B cell (primary cell): ENCODE results near the gene ADM5. TPM values are rescaled to one million over a fixed set of nuclear protein-coding genes. Genes with fewer than 3 reads are reported as not detected.

ENCODE experiments used
- ATAC-seq: fragments of 200-7000 bp; cut with Tn5 transposase; one replicate; pipeline ENCODE4 v1.10.0; 2021; ENCODE audit warnings: low read depth, mild to moderate bottlenecking, moderate number of reproducible peaks, moderate library complexity
- CTCF ChIA-PET: fragments of 350-600 bp; sonication (Branson Sonifier 250); formaldehyde crosslinking; loops from one replicate; lab custom pipeline; 2021; ENCODE audit warnings: antibody characterized with exemption, inconsistent platforms; lab: Charles Lee
- POLR2A ChIA-PET: fragments of 350-600 bp; sonication (Branson Sonifier 250); formaldehyde crosslinking; loops from one replicate; lab custom pipeline; 2021; ENCODE audit warnings: antibody characterized with exemption; lab: Charles Lee
- DNase-seq: peaks from one replicate; pipeline ENCODE4 v3.0.0; 2013
- H2AFZ ChIP-seq: 2 replicates; pipeline ENCODE4 v1.6.1; 2012; ENCODE audit warnings: mild to moderate bottlenecking, low read depth, low read length; ENCODE audit not compliant: insufficient read depth, poor library complexity, severe bottlenecking
- H3K27ac ChIP-seq, 2 donors: 1 replicate in 1 of 2; 2 replicates in 1 of 2; pipeline ENCODE4 v1.5.1; 2012 to 2013; ENCODE audit warnings: low read length in 2 of 2, mild to moderate bottlenecking in 2 of 2, moderate library complexity in 1 of 2
- H3K27me3 ChIP-seq, 4 experiments: fragments of 200-600 bp in 1 of 4; sonication (generic) in 1 of 4; replicated peaks in 1 of 4; 1 replicate in 2 of 4; 2 replicates in 2 of 4; pipeline versions ENCODE4 v1.6.1 to v1.7.0; 2013 to 2016; ENCODE audit warnings: low read length in 3 of 4, mild to moderate bottlenecking in 2 of 4, mixed read lengths in 1 of 4, moderate library complexity in 1 of 4; ENCODE audit not compliant: insufficient read depth in 4 of 4, control insufficient read depth in 3 of 4; ENCODE audit errors: control extremely low read depth in 1 of 4
- H3K36me3 ChIP-seq, 2 experiments: replicated peaks in 1 of 2; 1 replicate in 1 of 2; 2 replicates in 1 of 2; pipeline versions ENCODE4 v1.6.1 to v1.7.1; 2013; ENCODE audit warnings: low read length in 1 of 2; ENCODE audit not compliant: insufficient read depth in 2 of 2, control insufficient read depth in 1 of 2; ENCODE audit errors: control extremely low read depth in 1 of 2, extremely low read depth in 1 of 2
- H3K4me1 ChIP-seq, 2 donors: fragments of 200-600 bp in 1 of 2; sonication (generic) in 1 of 2; 1 replicate in 1 of 2; 2 replicates in 1 of 2; pipeline versions ENCODE4 v1.5.1 to v1.6.1; 2013 to 2017; ENCODE audit warnings: low read length in 2 of 2; ENCODE audit not compliant: control insufficient read depth in 2 of 2, insufficient read depth in 2 of 2
- H3K4me2 ChIP-seq: replicated peaks from 2 replicates; pipeline ENCODE3; 2012; ENCODE audit warnings: mild to moderate bottlenecking, low read depth, low read length; ENCODE audit not compliant: poor library complexity, severe bottlenecking
- H3K4me3 ChIP-seq, 5 experiments: fragments of 200-600 bp in 1 of 5; sonication (generic) in 1 of 5; 1 replicate in 3 of 5; 2 replicates in 2 of 5; pipeline versions ENCODE4 v1.5.1 to v1.7.0; 2011 to 2016; ENCODE audit warnings: low read length in 4 of 5, mild to moderate bottlenecking in 4 of 5, low read depth in 2 of 5, control low read depth in 1 of 5, moderate library complexity in 1 of 5; ENCODE audit not compliant: insufficient read depth in 1 of 5; ENCODE audit errors: control extremely low read depth in 1 of 5, extremely low read depth in 1 of 5
- H3K79me2 ChIP-seq: fragments of 200-600 bp; sonication (generic); one replicate; pipeline ENCODE4 v1.6.0; 2016; ENCODE audit warnings: low read length; ENCODE audit not compliant: control insufficient read depth, insufficient read depth
- H3K9ac ChIP-seq: fragments of 200-600 bp; sonication (generic); 2 replicates; pipeline ENCODE4 v1.6.1; 2017; ENCODE audit warnings: mild to moderate bottlenecking, low read length, moderate library complexity
- H3K9me3 ChIP-seq, 3 donors: one replicate each; pipeline versions ENCODE4 v1.6.1 to v1.7.1; 2013; ENCODE audit warnings: low read length in 2 of 3; ENCODE audit not compliant: control insufficient read depth in 2 of 3, insufficient read depth in 1 of 3; ENCODE audit errors: control extremely low read depth in 1 of 3
- H4K20me1 ChIP-seq: 2 replicates; pipeline ENCODE4 v1.6.0; 2012; ENCODE audit warnings: mild to moderate bottlenecking, low read length; ENCODE audit not compliant: insufficient read depth, control insufficient read depth, poor library complexity, severe bottlenecking
- H3K27ac Mint-ChIP-seq: one replicate; pipeline ENCODE4 v1.8.0; 2021; ENCODE audit warnings: mixed read lengths
- H3K27me3 Mint-ChIP-seq: one replicate; pipeline ENCODE4 v1.8.0; 2021; ENCODE audit warnings: mixed read lengths
- H3K4me1 Mint-ChIP-seq: one replicate; pipeline ENCODE4 v1.8.0; 2021; ENCODE audit warnings: mixed read lengths
- H3K4me3 Mint-ChIP-seq: one replicate; pipeline ENCODE4 v1.8.0; 2021; ENCODE audit warnings: mixed read lengths
- H3K9me3 Mint-ChIP-seq: one replicate; pipeline ENCODE4 v1.8.0; 2022; ENCODE audit warnings: mixed read lengths; ENCODE audit not compliant: insufficient read depth
- CTCF ChIP-seq: fragments of 200-600 bp; IDR thresholded peaks from one replicate; pipeline ENCODE4 v1.8.0; 2022; ENCODE audit warnings: antibody characterized with exemption, mild to moderate bottlenecking
- EZH2 ChIP-seq: IDR thresholded peaks from 2 replicates; pipeline ENCODE4 v1.6.1; 2012; ENCODE audit warnings: borderline replicate concordance, low read depth, mild to moderate bottlenecking, moderate library complexity, low read length; ENCODE audit not compliant: insufficient read depth, poor library complexity, severe bottlenecking
- WGBS: methylation state at CpG from one replicate; pipeline ENCODE4 v1.1.5; 2013; ENCODE audit warnings: missing lambda C conversion rate; ENCODE audit not compliant: insufficient coverage; 5-methylcytosine and 5-hydroxymethylcytosine counted together
- intact Hi-C: fragments of 100-400 bp; cut with micrococcal nuclease; formaldehyde crosslinking; loops from one replicate; pipeline ENCODE4 v1.10.0; 2022
- polyA plus RNA-seq: library from polyadenylated mRNA; depleted of rRNA; stranded (reverse); fragments of >200 nt; gene quantifications from 2 replicates; pipeline ENCODE4 v1.2.3, GENCODE V29; 2012
- total RNA-seq, 2 donors: library from RNA; stranded (reverse); fragments of 120-200 nt in 1 of 2; gene quantifications; 1 replicate in 1 of 2; 2 replicates in 1 of 2; pipeline versions ENCODE4 v1.2.3 to v1.2.4, GENCODE V29; 2013 to 2022

Gene ADM5
- total and polyA plus RNA-seq, 2 donors (not counting 1 experiment from before 2014, with no cell fraction given): 5.6 to 8.4 TPM

GRCh38 chr19:49712397-49712859 lies 23.0 kb downstream of the ADM5 start:
- Mint-ChIP-seq H3K4me1 (peaks cover 4% of the 10 kb centered on the region), H3K27ac (no peak overlapping the region), H3K4me3 (no peak overlapping the region), H3K27me3 (peaks cover 4% of the 10 kb centered on the region), H3K9me3 (no peaks in the 10 kb centered on the region)
- Histone ChIP-seq H3K4me1 (peaks cover 2 to 5% of the 10 kb centered on the region in 2 donors), H3K9ac (no peak overlapping the region), H3K36me3 (no peaks in the 10 kb centered on the region), H3K27ac (no peak overlapping the region), H3K79me2 (no peaks in the 10 kb centered on the region), H3K4me3 (no peak overlapping the region), H3K9me3 (peaks cover 0 to 3% (median 0%) of the 10 kb centered on the region in 3 donors), H2AFZ (no peak overlapping the region), H3K4me2 (no peak overlapping the region), H3K27me3 (no peaks in the 10 kb centered on the region), H4K20me1 (no peaks in the 10 kb centered on the region)
- ATAC-seq (no peak), DNase-seq (no peak)
- TF ChIP-seq CTCF (no peak), EZH2 (no peak)
- 76% methylated on average over 17 of the region's 20 CpGs for WGBS
- CTCF ChIA-PET: no interaction called here
- intact Hi-C loops: no loop called here
- POLR2A ChIA-PET: interaction anchor here (0.6 kb wide), 1 partner anchor 12 kb away, joined by 3 read pairs; no protein-coding TSS in a partner anchor

- CTCF ChIA-PET: interaction anchor here (0.5 kb wide), 1 partner anchor 52 kb away, joined by 3 read pairs; no protein-coding TSS in a partner anchor
- H2AFZ ChIP-seq: no peak overlapping the region
These were observed 23.9 kb downstream of the ADM5 start for GRCh38 chr19:49713236-49713845.

More at GRCh38 chr19:49713236-49713845, 23.9 kb downstream of the ADM5 start:
- Mint-ChIP-seq H3K4me1 (peaks cover 8% of the 10 kb centered on the region), H3K9me3 (no peaks in the 10 kb centered on the region), H3K27ac (no peak overlapping the region), H3K4me3 (no peak overlapping the region), H3K27me3 (peaks cover 4% of the 10 kb centered on the region)
- DNase-seq: no peak
- intact Hi-C loops: no loop called here
- Histone ChIP-seq H3K27ac (no peak overlapping the region), H3K4me3 (no peak overlapping the region), H3K36me3 (no peaks in the 10 kb centered on the region), H4K20me1 (no peaks in the 10 kb centered on the region), H3K27me3 (no peaks in the 10 kb centered on the region), H3K79me2 (no peaks in the 10 kb centered on the region), H3K9ac (no peak overlapping the region), H3K4me2 (no peak overlapping the region), H3K4me1 (peaks cover 4 to 11% of the 10 kb centered on the region in 2 donors), H3K9me3 (peaks cover 0 to 8% (median 0%) of the 10 kb centered on the region in 3 donors)
- no peak for TF ChIP-seq CTCF
- TF ChIP-seq EZH2: no peak
- POLR2A ChIA-PET: interaction anchor here (0.6 kb wide), 1 partner anchor 13 kb away, joined by 3 read pairs; no protein-coding TSS in a partner anchor
- WGBS: 100% methylated on average over 6 of the region's 8 CpGs
- no peak for ATAC-seq
